ENCODE results near the gene SGO1. TPM values are rescaled to one million over a fixed set of nuclear protein-coding genes. Genes with fewer than 3 reads are reported as not detected.

SGO1 gene
- total RNA-seq, 1 experiment from 2014 or later = 23.5 TPM

DNA sequence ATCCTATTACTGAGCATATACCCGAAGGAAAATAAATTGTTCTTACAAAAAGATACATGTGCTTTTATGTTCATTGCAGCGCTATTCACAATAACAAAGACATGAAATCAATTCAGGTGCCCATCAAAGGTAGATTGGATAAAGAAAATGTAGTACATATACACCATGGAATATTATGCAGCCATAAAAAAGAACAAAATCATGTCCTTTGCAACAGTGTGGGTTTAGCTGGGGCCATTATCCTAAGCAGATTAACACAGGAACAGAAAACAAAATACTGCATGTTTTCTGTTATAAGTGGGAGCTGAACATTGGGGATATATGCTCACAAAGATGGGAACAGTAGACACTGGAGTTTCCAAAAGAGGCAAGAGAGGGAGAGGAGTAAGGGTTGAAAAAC, 42.5 kb downstream of the SGO1 start:
- H3K4me1 ChIP-seq (ENCODE audit: control insufficient read depth in 1 of 2, insufficient read depth in 2 of 2, low read length in 2 of 2) = no peaks in the 10 kb centered on the region
- H3K36me3 ChIP-seq (ENCODE audit: control insufficient read depth in 1 of 2, insufficient read depth in 2 of 2, low read length in 2 of 2) = no peaks in the 10 kb centered on the region
- ChIA-PET RAD21 (ENCODE audit: low non-redundant PET in 1 of 2, low total read pairs in 2 of 2, uncharacterized antibody in 2 of 2, unreplicated experiment in 2 of 2) (no interaction called here), CTCF (no interaction called here), POLR2A (no interaction called here)
- no peak overlapping the region for H3K4me3 ChIP-seq (replicated peaks in 1 of 2; ENCODE audit: low read depth in 1 of 2, low read length in 2 of 2)
- no peak overlapping the region for H3K4me2 ChIP-seq (ENCODE audit: low read length)
- no peak overlapping the region for H2AFZ ChIP-seq (ENCODE audit: low read depth, low read length, poor library complexity, severe bottlenecking)
- DNase-seq (ENCODE audit: low read depth, low spot score) = no peak
- H3K79me2 ChIP-seq (ENCODE audit: insufficient read depth, low read length) = no peaks in the 10 kb centered on the region
- no peaks in the 10 kb centered on the region for H3K9me3 ChIP-seq (ENCODE audit: control insufficient read depth in 1 of 2, insufficient read depth in 1 of 2, low read depth in 1 of 2, low read length in 2 of 2)
- H3K9me2 ChIP-seq (ENCODE audit: insufficient read depth) = no peaks in the 10 kb centered on the region
- BruUV-seq (replicated peaks) = no TSS peak
- H3K9ac ChIP-seq (ENCODE audit: low read length) = no peak overlapping the region
- no peaks in the 10 kb centered on the region for H3K27me3 ChIP-seq (ENCODE audit: insufficient read depth, low read length)
- H4K20me1 ChIP-seq (ENCODE audit: insufficient read depth) = no peaks in the 10 kb centered on the region
- TF ChIP-seq SP1 (IDR thresholded peaks at IDR 0.05; ENCODE audit: low read depth) = no peak
- no peak overlapping the region for H3K27ac ChIP-seq (ENCODE audit: low read depth, low read length)
- ATAC-seq = no peak
- intact Hi-C loops (cut with micrococcal nuclease) = no loop called here

DNA sequence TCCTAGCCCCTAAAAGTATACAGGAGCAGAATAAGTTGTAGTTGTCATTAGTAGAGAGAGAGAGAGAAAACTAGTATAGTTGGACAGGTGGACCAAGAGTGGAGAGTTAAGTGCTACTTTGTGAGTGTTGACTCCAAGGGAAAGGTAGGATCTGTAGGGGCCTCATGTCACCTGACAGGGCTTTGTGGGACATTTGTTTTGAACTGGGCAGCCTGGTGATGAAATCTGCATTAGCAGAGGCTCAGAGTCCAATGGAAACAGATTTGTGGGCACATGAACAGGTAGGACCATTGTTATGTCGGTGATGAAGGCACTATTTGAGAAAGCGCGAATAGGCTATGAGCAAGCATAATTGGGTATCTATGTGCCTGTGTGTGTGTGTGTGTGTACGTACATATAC, 43.5 kb downstream of the SGO1 start:
- no peaks in the 10 kb centered on the region for H3K4me1 ChIP-seq (ENCODE audit: control insufficient read depth in 1 of 2, insufficient read depth in 2 of 2, low read length in 2 of 2)
- H3K9me3 ChIP-seq (ENCODE audit: control insufficient read depth in 1 of 2, insufficient read depth in 1 of 2, low read depth in 1 of 2, low read length in 2 of 2) = no peaks in the 10 kb centered on the region
- H3K9me2 ChIP-seq (ENCODE audit: insufficient read depth) = no peaks in the 10 kb centered on the region
- H2AFZ ChIP-seq (ENCODE audit: low read depth, low read length, poor library complexity, severe bottlenecking) = no peak overlapping the region
- no peak for DNase-seq (ENCODE audit: low read depth, low spot score)
- intact Hi-C loops (cut with micrococcal nuclease) = no loop called here
- no peak overlapping the region for H3K4me2 ChIP-seq (ENCODE audit: low read length)
- ATAC-seq = no peak
- BruUV-seq (replicated peaks) = no TSS peak
- POLR2A ChIA-PET = no interaction called here
- RAD21 ChIA-PET (ENCODE audit: low non-redundant PET in 1 of 2, low total read pairs in 2 of 2, uncharacterized antibody in 2 of 2, unreplicated experiment in 2 of 2) = no interaction called here
- H3K27me3 ChIP-seq (ENCODE audit: insufficient read depth, low read length) = no peaks in the 10 kb centered on the region
- H3K9ac ChIP-seq (ENCODE audit: low read length) = no peak overlapping the region
- CTCF ChIA-PET = no interaction called here
- H4K20me1 ChIP-seq (ENCODE audit: insufficient read depth) = no peaks in the 10 kb centered on the region
- no peaks in the 10 kb centered on the region for H3K79me2 ChIP-seq (ENCODE audit: insufficient read depth, low read length)
- H3K27ac ChIP-seq (ENCODE audit: low read depth, low read length) = no peak overlapping the region
- no peak overlapping the region for H3K4me3 ChIP-seq (replicated peaks in 1 of 2; ENCODE audit: low read depth in 1 of 2, low read length in 2 of 2)
- no peaks in the 10 kb centered on the region for H3K36me3 ChIP-seq (ENCODE audit: control insufficient read depth in 1 of 2, insufficient read depth in 2 of 2, low read length in 2 of 2)
- TF ChIP-seq CEBPB (IDR thresholded peaks at IDR 0.05; ENCODE audit: low read depth) (no peak), SP1 (IDR thresholded peaks at IDR 0.05; ENCODE audit: low read depth) (no peak), FOSL1 (IDR thresholded peaks at IDR 0.05; ENCODE audit: low read depth) (no peak), POLR2A (IDR thresholded peaks at IDR 0.05; ENCODE audit: borderline replicate concordance, extremely low read depth, insufficient read depth, insufficient read length) (no peak), ZNF274 (IDR thresholded peaks at IDR 0.05; ENCODE audit: low read depth, low read length) (no peak), RAD21 (IDR thresholded peaks at IDR 0.05; ENCODE audit: low read depth) (no peak), TCF7L2 (IDR thresholded peaks at IDR 0.05; ENCODE audit: borderline replicate concordance, extremely low read depth, insufficient read depth, insufficient read length) (no peak), ZFX (IDR thresholded peaks at IDR 0.05) (no peak), SIN3A (IDR thresholded peaks at IDR 0.05; ENCODE audit: low read depth) (no peak)
- TF ChIP-seq, protein P1, sequence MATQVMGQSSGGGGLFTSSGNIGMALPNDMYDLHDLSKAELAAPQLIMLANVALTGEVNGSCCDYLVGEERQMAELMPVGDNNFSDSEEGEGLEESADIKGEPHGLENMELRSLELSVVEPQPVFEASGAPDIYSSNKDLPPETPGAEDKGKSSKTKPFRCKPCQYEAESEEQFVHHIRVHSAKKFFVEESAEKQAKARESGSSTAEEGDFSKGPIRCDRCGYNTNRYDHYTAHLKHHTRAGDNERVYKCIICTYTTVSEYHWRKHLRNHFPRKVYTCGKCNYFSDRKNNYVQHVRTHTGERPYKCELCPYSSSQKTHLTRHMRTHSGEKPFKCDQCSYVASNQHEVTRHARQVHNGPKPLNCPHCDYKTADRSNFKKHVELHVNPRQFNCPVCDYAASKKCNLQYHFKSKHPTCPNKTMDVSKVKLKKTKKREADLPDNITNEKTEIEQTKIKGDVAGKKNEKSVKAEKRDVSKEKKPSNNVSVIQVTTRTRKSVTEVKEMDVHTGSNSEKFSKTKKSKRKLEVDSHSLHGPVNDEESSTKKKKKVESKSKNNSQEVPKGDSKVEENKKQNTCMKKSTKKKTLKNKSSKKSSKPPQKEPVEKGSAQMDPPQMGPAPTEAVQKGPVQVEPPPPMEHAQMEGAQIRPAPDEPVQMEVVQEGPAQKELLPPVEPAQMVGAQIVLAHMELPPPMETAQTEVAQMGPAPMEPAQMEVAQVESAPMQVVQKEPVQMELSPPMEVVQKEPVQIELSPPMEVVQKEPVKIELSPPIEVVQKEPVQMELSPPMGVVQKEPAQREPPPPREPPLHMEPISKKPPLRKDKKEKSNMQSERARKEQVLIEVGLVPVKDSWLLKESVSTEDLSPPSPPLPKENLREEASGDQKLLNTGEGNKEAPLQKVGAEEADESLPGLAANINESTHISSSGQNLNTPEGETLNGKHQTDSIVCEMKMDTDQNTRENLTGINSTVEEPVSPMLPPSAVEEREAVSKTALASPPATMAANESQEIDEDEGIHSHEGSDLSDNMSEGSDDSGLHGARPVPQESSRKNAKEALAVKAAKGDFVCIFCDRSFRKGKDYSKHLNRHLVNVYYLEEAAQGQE (IDR thresholded peaks at IDR 0.05; ENCODE audit: low read depth) = no peak

Data from HCT116 (cell line).